ENCODE data around the gene LYRM4. TPM values are rescaled to one million over a fixed set of nuclear protein-coding genes. Genes with fewer than 3 reads are reported as not detected.

The LYRM4 gene
- total and polyA plus RNA-seq, 2 experiments from 2014 or later: 51.0 to 62.0 TPM

- no peak for DNase-seq (ENCODE audit: low spot score)
These were observed 22.4 kb downstream of the LYRM4 start for GRCh38 chr6:5238336-5238735.

More at GRCh38 chr6:5238336-5238735, 22.4 kb downstream of the LYRM4 start:
- TF ChIP-seq CREB1 (CRISPR knock-in tag; IDR thresholded peaks at IDR 0.05; ENCODE audit: low read depth): no peak
- no peak for TF ChIP-seq NANOG (IDR thresholded peaks at IDR 0.05; ENCODE audit: borderline replicate concordance)
- no peak for TF ChIP-seq EZH2 (IDR thresholded peaks at IDR 0.05; ENCODE audit: low read depth, unreplicated experiment)
- TF ChIP-seq EZH2phosphoT487 (IDR thresholded peaks at IDR 0.05; ENCODE audit: unreplicated experiment): no peak
- no peak for TF ChIP-seq POLR2AphosphoS5 (IDR thresholded peaks at IDR 0.05; ENCODE audit: low read depth)
- TF ChIP-seq REST (IDR thresholded peaks at IDR 0.05; ENCODE audit: unreplicated experiment): no peak
- TF ChIP-seq JUNB (IDR thresholded peaks at IDR 0.05; ENCODE audit: unreplicated experiment): no peak
- TF ChIP-seq ETS1 (IDR thresholded peaks at IDR 0.05): no peak
- no peak for TF ChIP-seq CTCF (conservative IDR thresholded peaks at IDR 0.05; ENCODE audit: low read depth in 2 of 2)
- no peak for TF ChIP-seq ZNF114 (CRISPR knock-in tag; IDR thresholded peaks at IDR 0.05)
- no peak for TF ChIP-seq ZNF331 (CRISPR knock-in tag; IDR thresholded peaks at IDR 0.05; ENCODE audit: low read depth)
- TF ChIP-seq STAT1 (IDR thresholded peaks at IDR 0.05; ENCODE audit: unreplicated experiment): no peak
- no peak for TF ChIP-seq ZNF462 (CRISPR knock-in tag; IDR thresholded peaks at IDR 0.05)
- Histone ChIP-seq H3K27me3 (ENCODE audit: insufficient read depth) (no peaks in the 10 kb centered on the region), H3F3A (replicated peaks; ENCODE audit: low read depth) (no peaks in the 10 kb centered on the region), H3K4me2 (no peak overlapping the region), H3K79me2 (replicated peaks; ENCODE audit: insufficient read depth) (peaks cover 20% of the 10 kb centered on the region), H3K27ac (ENCODE audit: low read depth) (no peak overlapping the region), H4K20me1 (replicated peaks; ENCODE audit: insufficient read depth) (peaks cover 28% of the 10 kb centered on the region), H3K36me3 (ENCODE audit: insufficient read depth) (no peaks in the 10 kb centered on the region), H3K9me2 (ENCODE audit: insufficient read depth) (no peaks in the 10 kb centered on the region), H3K4me3 (no peak overlapping the region), H2AFZ (no peak overlapping the region), H3K4me1 (ENCODE audit: insufficient read depth) (peaks cover 9% of the 10 kb centered on the region)
- peaks cover 27% of the 10 kb centered on the region for H3K4me1 Mint-ChIP-seq
- H3K27me3 Mint-ChIP-seq (ENCODE audit: insufficient read depth, low read depth, poor library complexity): peaks cover 3% of the 10 kb centered on the region
- no peak overlapping the region for H3K4me3 Mint-ChIP-seq
- ATAC-seq: no peak
- no peak overlapping the region for H3K27ac Mint-ChIP-seq
- no peaks in the 10 kb centered on the region for H3K9me3 Mint-ChIP-seq
- H3K36me3 Mint-ChIP-seq (ENCODE audit: low read depth): peaks cover 8% of the 10 kb centered on the region; the same call in 2 of the 3 replicates
